Vagina (tissue), 2 donors: ENCODE data around the gene SGCA.

Experiments
- POLR2A ChIP-seq, 2 donors: fragments of 450-650 bp; IDR thresholded peaks; one replicate each; pipeline ENCODE4 v1.6.1; 2017; ENCODE audit warnings: antibody characterized with exemption in 2 of 2, mild to moderate bottlenecking in 2 of 2, moderate library complexity in 2 of 2
- POLR2AphosphoS5 ChIP-seq, 2 donors: sonication (generic); formaldehyde crosslinking; IDR thresholded peaks; one replicate each; pipeline ENCODE4 v1.9.0; 2017; ENCODE audit warnings: antibody characterized with exemption in 2 of 2, mild to moderate bottlenecking in 2 of 2, low read depth in 1 of 2; ENCODE audit not compliant: insufficient read depth in 1 of 2
- TF ChIP-seq, protein P1 (sequence below), 3 experiments: fragments of 450-650 bp in 2 of 3; fragments of 200-600 bp in 1 of 3; sonication (generic) in 1 of 3; IDR thresholded peaks; one replicate each; pipeline ENCODE4 v1.5.1; 2017 to 2019; ENCODE audit warnings: antibody characterized with exemption in 3 of 3, mild to moderate bottlenecking in 2 of 3, moderate library complexity in 2 of 3

DNA sequence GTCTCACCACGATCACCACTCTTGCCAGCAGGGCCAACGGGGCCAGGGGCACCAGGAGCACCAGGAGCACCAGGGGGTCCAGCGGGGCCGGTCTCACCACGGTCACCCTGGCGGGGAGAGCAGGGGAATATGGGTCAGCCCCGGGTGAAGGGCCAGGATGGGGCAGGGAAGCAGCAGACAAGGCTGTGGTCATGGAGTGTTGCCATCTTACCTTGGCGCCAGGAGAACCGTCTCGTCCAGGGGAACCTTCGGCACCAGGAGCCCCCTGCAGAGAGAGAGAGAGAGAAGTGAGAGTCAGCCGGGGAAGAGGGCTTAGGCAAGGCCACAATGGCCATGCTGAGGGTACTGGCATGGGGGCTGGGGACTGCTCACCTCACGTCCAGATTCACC, 22.7 kb downstream of the SGCA start:
- TF ChIP-seq, protein P1, sequence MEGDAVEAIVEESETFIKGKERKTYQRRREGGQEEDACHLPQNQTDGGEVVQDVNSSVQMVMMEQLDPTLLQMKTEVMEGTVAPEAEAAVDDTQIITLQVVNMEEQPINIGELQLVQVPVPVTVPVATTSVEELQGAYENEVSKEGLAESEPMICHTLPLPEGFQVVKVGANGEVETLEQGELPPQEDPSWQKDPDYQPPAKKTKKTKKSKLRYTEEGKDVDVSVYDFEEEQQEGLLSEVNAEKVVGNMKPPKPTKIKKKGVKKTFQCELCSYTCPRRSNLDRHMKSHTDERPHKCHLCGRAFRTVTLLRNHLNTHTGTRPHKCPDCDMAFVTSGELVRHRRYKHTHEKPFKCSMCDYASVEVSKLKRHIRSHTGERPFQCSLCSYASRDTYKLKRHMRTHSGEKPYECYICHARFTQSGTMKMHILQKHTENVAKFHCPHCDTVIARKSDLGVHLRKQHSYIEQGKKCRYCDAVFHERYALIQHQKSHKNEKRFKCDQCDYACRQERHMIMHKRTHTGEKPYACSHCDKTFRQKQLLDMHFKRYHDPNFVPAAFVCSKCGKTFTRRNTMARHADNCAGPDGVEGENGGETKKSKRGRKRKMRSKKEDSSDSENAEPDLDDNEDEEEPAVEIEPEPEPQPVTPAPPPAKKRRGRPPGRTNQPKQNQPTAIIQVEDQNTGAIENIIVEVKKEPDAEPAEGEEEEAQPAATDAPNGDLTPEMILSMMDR (IDR thresholded peaks at IDR 0.05): no peak
- TF ChIP-seq POLR2A (IDR thresholded peaks at IDR 0.05) (no peak), POLR2AphosphoS5 (IDR thresholded peaks at IDR 0.05; ENCODE audit: insufficient read depth in 1 of 2, low read depth in 1 of 2) (no peak)
